Liver (tissue), 9 donors: Measurements from ENCODE around the gene DGKQ. TPM values are rescaled to one million over a fixed set of nuclear protein-coding genes. Genes with fewer than 3 reads are reported as not detected.
"Not testable (repeated sequence)": the region's sequence is repeated elsewhere in the genome, so short reads cannot be mapped to it uniquely, and the experiment has no call there.

ENCODE experiments used
- DNase-seq: peaks from one replicate; pipeline ENCODE4 v3.0.0-alpha.2; 2017; ENCODE audit warnings: low spot score
- H3K27ac ChIP-seq, 2 donors: one replicate each; pipeline ENCODE4 v1.7.0; 2013; ENCODE audit warnings: inconsistent platforms in 2 of 2, low read length in 2 of 2, control low read depth in 1 of 2, low read depth in 1 of 2, mild to moderate bottlenecking in 1 of 2
- H3K27me3 ChIP-seq, 4 donors: one replicate each; pipeline versions ENCODE4 v1.6.1 to v1.7.0; 2013; ENCODE audit warnings: low read length in 3 of 4, inconsistent platforms in 1 of 4, mild to moderate bottlenecking in 1 of 4, moderate library complexity in 1 of 4; ENCODE audit not compliant: control insufficient read depth in 4 of 4, insufficient read depth in 4 of 4
- H3K36me3 ChIP-seq, 4 donors: one replicate each; pipeline versions ENCODE4 v1.6.1 to v1.7.0; 2013; ENCODE audit warnings: low read length in 3 of 4, mild to moderate bottlenecking in 3 of 4, low read depth in 1 of 4, moderate library complexity in 1 of 4; ENCODE audit not compliant: control insufficient read depth in 4 of 4, insufficient read depth in 3 of 4
- H3K4me1 ChIP-seq, 4 donors: one replicate each; pipeline versions ENCODE4 v1.6.1 to v1.7.0; 2013; ENCODE audit warnings: low read length in 3 of 4, mild to moderate bottlenecking in 3 of 4, moderate library complexity in 1 of 4; ENCODE audit not compliant: control insufficient read depth in 4 of 4, insufficient read depth in 4 of 4
- H3K4me3 ChIP-seq, 3 donors: one replicate each; pipeline versions ENCODE4 v1.6.1 to v1.7.0; 2013; ENCODE audit warnings: low read length in 3 of 3, control low read depth in 1 of 3, low read depth in 1 of 3, mild to moderate bottlenecking in 1 of 3
- H3K9ac ChIP-seq, 2 donors: one replicate each; pipeline ENCODE4 v1.7.0; 2013; ENCODE audit warnings: low read length in 2 of 2, mild to moderate bottlenecking in 2 of 2, moderate library complexity in 2 of 2, control low read depth in 1 of 2, low read depth in 1 of 2
- H3K9me3 ChIP-seq, 4 donors: one replicate each; pipeline versions ENCODE4 v1.6.1 to v1.7.0; 2013; ENCODE audit warnings: low read length in 3 of 4; ENCODE audit not compliant: control insufficient read depth in 4 of 4
- CTCF ChIP-seq: fragments of 150-350 bp; IDR thresholded peaks from 2 replicates; pipeline ENCODE4 v1.5.1; 2017; ENCODE audit warnings: improper control_type of control experiment, low read depth, low read length; ENCODE audit not compliant: missing input control
- FOXA2 ChIP-seq: IDR thresholded peaks from 2 replicates; pipeline ENCODE4 v1.6.1; 2016; ENCODE audit warnings: antibody characterized with exemption
- GABPA ChIP-seq, 2 donors: IDR thresholded peaks in 1 of 2; conservative IDR thresholded peaks in 1 of 2; 2 replicates each; pipeline ENCODE4 v1.6.1; 2016; ENCODE audit warnings: antibody characterized with exemption in 2 of 2, mild to moderate bottlenecking in 1 of 2, moderate library complexity in 1 of 2
- HNF4A ChIP-seq, 2 donors: conservative IDR thresholded peaks; 2 replicates each; pipeline ENCODE4 v1.6.1; 2016; ENCODE audit warnings: antibody characterized with exemption in 2 of 2, mild to moderate bottlenecking in 2 of 2
- MAX ChIP-seq: IDR thresholded peaks from 2 replicates; pipeline ENCODE4 v1.6.1; 2016; ENCODE audit warnings: antibody characterized with exemption
- NR2F2 ChIP-seq: IDR thresholded peaks from 2 replicates; pipeline ENCODE4 v1.6.1; 2016; ENCODE audit warnings: antibody characterized with exemption
- RAD21 ChIP-seq, 2 donors: IDR thresholded peaks; 2 replicates each; pipeline ENCODE4 v1.6.1; 2016; ENCODE audit warnings: antibody characterized with exemption in 2 of 2, mild to moderate bottlenecking in 2 of 2
- SP1 ChIP-seq: IDR thresholded peaks from 2 replicates; pipeline ENCODE4 v1.6.1; 2018; ENCODE audit warnings: antibody characterized with exemption, mild to moderate bottlenecking
- TAF1 ChIP-seq: conservative IDR thresholded peaks from 2 replicates; pipeline ENCODE4 v1.6.1; 2016; ENCODE audit warnings: antibody characterized with exemption, mild to moderate bottlenecking
- YY1 ChIP-seq: IDR thresholded peaks from 2 replicates; pipeline ENCODE4 v1.6.1; 2016; ENCODE audit warnings: antibody characterized with exemption, mild to moderate bottlenecking
- WGBS: extraction: QIAGEN DNeasy Blood & Tissue Kit; methylation state at CpG from one replicate; pipeline ENCODE4 v1.1.7; 2013; 5-methylcytosine and 5-hydroxymethylcytosine counted together
- polyA plus RNA-seq, 2 donors: library from polyadenylated mRNA; stranded (reverse) in 1 of 2; unstranded in 1 of 2; fragments of 200-250 nt in 1 of 2; fragments of >200 nt in 1 of 2; fragmentation: Nextera tagmentation in 1 of 2; extraction: Ambion mirVana in 1 of 2; gene quantifications; one replicate each; pipeline versions ENCODE4 v1.2.1 to v1.2.3, GENCODE V29; 2013 to 2015
- total RNA-seq, 2 donors: library from RNA; depleted of rRNA; stranded (reverse); fragments of >200 nt; gene quantifications; one replicate each; pipeline ENCODE4 v1.2.3, GENCODE V29; 2014
- donor health status: healthy.
- donor health status: healthy.
- donor health status: healthy.
- donor health status: healthy.
- donor health status: healthy.

The DGKQ gene
- total and polyA plus RNA-seq, 4 donors, result 1.5 to 8.8 (median 3.6) TPM

GRCh38 chr4:945274-946102, 27.9 kb downstream of the DGKQ start:
- TF ChIP-seq SP1, result no peak
- 74% methylated on average over 28 of the region's 28 CpGs for WGBS
- Histone ChIP-seq H3K9ac (no peak overlapping the region), H3K27me3 (no peaks in the 10 kb centered on the region), H3K9me3 (no peaks in the 10 kb centered on the region), H3K36me3 (no peaks in the 10 kb centered on the region), H3K4me1 (peaks cover 0 to 3% (median 0%) of the 10 kb centered on the region in 4 donors), H3K4me3 (no peak overlapping the region), H3K27ac (no peak overlapping the region)
- DNase-seq, result no peak

DNA sequence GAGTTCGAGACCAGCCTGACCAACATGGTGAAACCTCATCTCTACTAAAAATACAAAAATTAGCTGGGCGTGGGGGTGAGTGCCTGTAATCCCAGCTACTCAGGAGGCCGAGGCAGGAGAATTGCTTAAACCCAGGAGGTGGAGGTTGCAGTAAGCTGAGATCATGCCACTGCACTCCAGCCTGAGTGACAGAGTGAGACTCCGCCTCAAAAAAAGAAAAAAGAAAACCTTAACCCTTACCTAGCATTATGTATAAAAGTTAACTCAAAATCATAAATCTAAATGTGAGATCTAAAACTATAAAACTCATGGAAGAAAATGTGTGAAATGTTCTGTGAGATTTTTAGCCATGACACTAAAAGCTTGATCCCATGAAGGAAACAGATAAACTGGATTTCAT, 33.9 kb downstream of the DGKQ start:
- WGBS, result 85% methylated on average over 4 of the region's 4 CpGs
- H3K36me3 ChIP-seq, result not testable (repeated sequence)

DNA sequence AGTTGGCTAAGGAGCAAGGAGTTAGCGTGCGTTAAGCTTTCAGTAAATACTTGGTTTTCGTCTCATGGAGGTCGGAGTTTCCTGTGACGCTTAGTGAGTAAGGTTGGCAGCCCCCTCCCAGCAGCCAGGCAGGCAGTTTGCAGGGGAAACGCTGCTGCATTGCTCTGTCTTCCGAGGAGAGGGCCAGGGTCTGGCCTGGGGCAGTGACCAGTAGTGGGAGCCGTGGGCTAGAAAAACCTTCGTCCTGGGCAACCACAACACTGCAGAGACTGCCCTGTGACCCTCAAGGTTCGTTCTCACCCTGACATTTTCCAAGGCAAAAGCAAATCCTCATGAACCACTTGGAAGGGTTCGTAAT, 40.7 kb downstream of the DGKQ start:
- Histone ChIP-seq H3K4me1 (peaks cover 5 to 37% (median 31%) of the 10 kb centered on the region in 4 donors), H3K9ac (peak overlapping the region; percentile 44 to 83), H3K9me3 (no peaks in the 10 kb centered on the region), H3K27me3 (no peaks in the 10 kb centered on the region), H3K4me3 (peak overlapping the region; percentile 88 to 95 (median 92)), H3K36me3 (no peaks in the 10 kb centered on the region), H3K27ac (peak overlapping the region; percentile 55 to 89)
- TF ChIP-seq YY1, result no peak
- no peak for DNase-seq
- 4% methylated on average over 11 of the region's 11 CpGs for WGBS

More for the DNA sequence above, 33.9 kb downstream of the DGKQ start:
- not testable (repeated sequence) for H3K4me1 ChIP-seq, H3K9me3 ChIP-seq, H3K9ac ChIP-seq, H3K27ac ChIP-seq, DNase-seq, H3K4me3 ChIP-seq, H3K27me3 ChIP-seq

DNA sequence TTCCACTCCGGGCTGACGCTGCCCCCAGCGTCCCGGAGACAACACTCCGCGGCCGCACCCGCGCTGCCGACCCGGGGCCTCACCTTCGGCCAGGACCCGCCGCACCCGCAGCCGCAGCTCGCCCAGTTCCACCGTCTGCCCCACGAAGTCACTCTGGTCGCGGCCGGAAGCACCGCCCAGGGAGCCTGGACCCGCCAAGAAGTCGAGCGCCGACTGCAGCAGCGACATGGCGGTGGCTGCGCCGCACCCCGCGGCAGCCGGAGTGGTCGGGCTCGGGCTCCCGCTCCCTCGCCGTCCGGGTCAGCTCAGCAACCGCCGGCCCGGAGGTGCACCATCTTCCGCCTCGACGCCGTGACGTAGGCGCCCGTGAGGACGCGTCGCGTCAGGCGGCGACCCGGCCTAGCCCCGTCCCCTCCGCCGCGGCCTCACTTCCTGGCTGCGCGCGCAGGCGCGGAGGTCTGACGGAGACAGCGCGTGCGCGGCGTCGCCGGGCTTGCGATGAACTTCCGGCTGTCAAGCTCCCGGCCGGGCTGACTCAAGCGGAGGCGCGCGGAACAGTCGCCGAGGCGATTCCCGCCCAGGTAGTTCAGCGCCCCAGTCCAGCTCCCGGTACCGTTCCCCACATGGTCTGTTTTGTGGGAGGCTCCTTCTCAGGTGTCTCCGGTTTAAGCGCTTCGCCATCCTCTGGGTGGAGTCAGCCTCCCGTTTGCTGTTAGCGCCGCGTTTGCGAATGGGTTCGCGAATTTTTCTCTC, 41.2 kb downstream of the DGKQ start, which contains the start of the genes GAK and TMEM175:
Gene GAK, minus strand, starts transcription at position 357 of the 753 bp plus-strand sequence. Its CDS starts 129 bp downstream, at position 228.
Gene TMEM175, plus strand, starts transcription at position 501 of the 753 bp plus-strand sequence. CDS start 15,280 bp downstream, outside the sequence.
- peak within 1 kb of the TSS; percentile 88 to 95 (median 92) for H3K4me3 ChIP-seq
- no peak for TF ChIP-seq TAF1
- peak; percentile 17 for TF ChIP-seq SP1
- TF ChIP-seq YY1, result peak; percentile 24
- peak in 1 of 2 donors; percentile 21 for TF ChIP-seq RAD21 (IDR thresholded peaks at IDR 0.05)
- no peak for TF ChIP-seq HNF4A (conservative IDR thresholded peaks at IDR 0.05)
- peak; percentile 5 for TF ChIP-seq CTCF
- peak; percentile 61 to 93 for TF ChIP-seq GABPA (IDR thresholded peaks at IDR 0.05 in 1 of 2, conservative IDR thresholded peaks at IDR 0.05 in 1 of 2)
- TF ChIP-seq FOXA2, result no peak
- no peak for TF ChIP-seq MAX
- no peak for TF ChIP-seq NR2F2
- H3K36me3 ChIP-seq, result no peaks in the 10 kb centered on the region
- peak; percentile 96 for DNase-seq
- H3K9ac ChIP-seq, result peak within 1 kb of the TSS; percentile 53 to 83
- under 1% methylated on average over 99 of the region's 99 CpGs for WGBS
- peak within 1 kb of the TSS; percentile 88 to 89 for H3K27ac ChIP-seq
- H3K4me1 ChIP-seq, result peaks cover 5 to 37% (median 31%) of the 10 kb centered on the region in 4 donors
- H3K9me3 ChIP-seq, result no peaks in the 10 kb centered on the region
- H3K27me3 ChIP-seq, result no peaks in the 10 kb centered on the region
